Fibroblast of skin of scalp (primary cell): ENCODE measurements around the gene EDEM2.
A peak's percentile ranks its signal among the peaks of the same experiment; 100 is the strongest.
"Not testable (repeated sequence)": the region's sequence is repeated elsewhere in the genome, so short reads cannot be mapped to it uniquely, and the experiment has no call there.

Experiments
- DNase-seq: peaks from one replicate; pipeline ENCODE4 v3.0.0-alpha.2; 2013

Gene EDEM2

DNA sequence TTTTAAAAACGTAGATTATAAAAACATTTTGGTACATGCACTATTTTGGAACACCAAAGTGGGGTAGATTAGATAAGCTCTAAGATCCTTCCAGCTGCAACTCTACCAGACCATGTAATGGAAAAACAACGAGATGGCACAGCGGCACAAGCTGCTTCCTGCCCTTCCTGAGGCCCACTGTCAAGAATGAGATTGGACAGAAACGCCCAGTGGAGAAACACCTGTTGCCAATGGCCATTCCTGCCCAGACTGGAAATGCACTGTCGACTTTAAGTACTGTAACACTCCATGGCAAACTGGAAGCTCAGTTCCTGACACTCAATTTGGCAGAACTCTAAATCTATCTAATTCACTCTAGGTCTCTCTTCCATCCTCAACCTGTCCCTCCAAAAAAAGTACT lies 21.4 kb downstream of the EDEM2 start:
- DNase-seq: no peak

DNA sequence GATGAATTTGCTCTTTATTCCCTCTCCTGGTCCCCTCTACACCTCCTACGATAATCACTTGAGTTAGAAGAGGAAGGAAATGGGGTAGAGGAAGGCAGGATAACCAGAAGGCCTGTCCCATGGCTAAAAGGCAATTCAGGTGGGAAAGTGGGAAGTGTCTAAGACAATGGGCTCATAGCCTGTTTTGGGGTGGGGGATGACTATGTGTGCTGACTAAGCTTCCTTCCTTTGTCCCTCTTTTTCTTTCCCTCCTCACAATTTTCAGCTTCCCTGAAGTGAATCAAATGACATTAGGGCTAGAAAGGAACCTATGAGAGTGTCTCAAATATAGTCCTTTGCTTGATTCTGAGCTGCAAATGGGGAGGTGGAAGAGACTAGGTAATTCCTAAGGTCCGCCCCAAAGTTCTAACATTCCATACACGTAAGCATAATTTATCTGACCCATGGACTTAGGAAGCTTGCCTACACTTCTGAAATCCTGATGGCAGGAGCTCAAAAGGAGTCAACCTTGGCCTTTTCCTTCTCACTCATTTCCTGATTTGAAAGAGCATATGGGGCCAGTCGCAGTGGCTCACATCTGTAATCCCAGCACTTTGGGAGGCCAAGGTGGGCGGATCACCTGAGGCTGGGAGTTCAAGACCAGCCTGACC lies 24.3 kb downstream of the EDEM2 start:
- DNase-seq: no peak

DNA sequence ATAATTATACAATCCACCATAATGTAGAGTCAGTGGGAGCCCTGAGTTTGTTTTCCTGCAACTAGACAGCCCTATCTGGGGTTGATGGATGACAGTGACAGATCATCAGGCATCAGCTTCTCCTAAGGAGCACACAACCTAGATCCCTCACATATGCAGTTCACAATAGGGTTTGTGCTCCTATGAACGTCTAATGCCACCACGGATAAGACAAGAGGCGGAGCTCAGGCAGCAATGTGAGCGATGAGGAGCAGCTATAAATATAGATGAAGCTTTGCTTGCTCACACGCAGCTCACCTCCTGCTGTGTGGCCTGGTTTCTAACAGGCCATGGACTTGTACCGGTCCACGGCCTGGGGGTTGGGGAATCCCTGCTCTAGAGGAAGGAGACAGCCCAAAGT lies 25.9 kb downstream of the EDEM2 start:
- no peak for DNase-seq

DNA sequence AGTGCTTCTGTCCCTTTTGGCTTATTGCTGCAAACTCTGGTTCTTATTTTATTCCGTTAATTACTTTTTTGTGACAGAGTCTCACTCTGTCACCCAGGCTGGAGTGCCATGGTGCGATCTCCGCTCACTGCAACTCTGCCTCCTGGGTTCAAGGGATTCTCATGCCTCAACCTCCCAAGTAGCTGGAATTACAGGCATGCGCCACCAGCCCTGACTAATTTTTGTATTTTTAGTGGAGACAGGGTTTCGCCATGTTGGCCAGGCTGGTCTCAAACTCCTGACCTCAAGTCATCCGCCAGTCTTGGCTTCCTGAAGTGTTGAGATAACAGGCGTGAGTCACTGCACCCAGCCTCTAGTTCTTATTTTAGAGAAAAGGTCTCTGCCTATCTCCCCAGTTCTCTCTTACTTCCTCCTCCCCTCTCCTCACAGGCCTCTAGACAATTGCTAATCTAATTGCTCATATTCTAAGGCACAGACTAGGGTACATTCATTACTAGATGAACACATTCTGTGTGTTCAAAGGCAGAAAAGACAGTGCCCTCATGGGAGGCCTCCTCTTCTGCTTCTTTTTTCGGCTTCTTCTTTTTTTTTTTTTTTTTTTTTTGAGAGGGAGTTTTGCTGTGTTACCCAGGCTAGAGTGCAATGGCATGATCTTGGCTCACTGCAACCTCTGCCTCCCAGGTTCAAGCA lies 27.0 kb downstream of the EDEM2 start:
- peak; percentile 43 for DNase-seq

DNA sequence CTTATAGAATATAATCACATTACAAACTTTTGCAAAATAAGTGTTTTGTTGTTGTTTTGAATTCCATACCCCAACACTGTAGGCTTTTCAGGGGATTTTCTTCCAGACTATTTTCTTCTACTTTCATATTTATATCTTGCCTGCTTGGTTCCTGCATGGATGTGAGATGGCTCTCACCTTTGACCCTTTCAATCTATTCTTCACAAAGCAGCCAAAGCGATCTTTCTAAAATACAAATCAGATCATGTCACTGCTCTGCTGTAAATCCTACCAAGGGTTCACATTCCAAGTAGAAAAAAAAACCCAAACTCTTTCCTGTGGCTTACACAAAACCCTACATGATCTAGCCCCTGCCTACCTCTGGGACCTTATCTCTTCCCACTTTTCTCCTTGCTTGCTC lies 29.5 kb downstream of the EDEM2 start:
- no peak for DNase-seq

DNA sequence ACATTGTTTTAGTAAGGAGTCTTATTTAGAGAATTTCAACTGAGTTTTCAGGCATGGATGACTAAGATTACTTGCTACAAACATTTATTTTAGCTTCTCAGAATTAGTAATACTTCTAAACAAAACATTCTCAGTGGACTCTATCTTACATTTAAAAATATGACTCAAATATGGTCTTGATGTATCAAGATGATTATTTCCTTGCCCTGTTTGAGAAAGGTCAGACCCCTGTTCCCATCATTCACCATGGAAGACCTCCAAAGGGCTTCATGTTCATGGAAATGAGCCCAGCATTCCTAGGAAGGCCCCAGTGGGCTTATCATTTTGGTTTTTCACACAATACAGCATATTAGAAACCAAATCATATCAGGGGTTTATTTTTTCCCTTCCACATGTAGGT lies 29.9 kb downstream of the EDEM2 start:
- DNase-seq: no peak

DNA sequence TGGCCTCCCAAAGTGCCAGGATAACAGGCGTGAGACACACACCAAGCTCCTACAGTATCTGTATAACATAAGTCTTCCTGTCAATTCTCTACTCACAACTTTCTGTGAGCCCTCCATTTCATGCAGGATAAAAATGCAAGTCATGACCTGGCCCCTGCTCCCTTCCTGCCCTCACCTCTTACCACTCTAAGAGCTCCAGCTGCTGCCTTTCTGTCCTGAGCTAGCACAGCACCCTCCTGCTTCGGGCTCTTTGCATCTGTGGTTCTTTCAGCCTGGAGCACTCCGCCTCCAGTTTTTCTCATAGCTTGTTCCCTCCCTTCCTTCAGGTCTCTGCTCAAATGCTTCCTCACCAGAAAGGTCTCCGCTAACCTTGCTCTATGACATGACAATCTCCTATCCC lies 30.9 kb downstream of the EDEM2 start:
- DNase-seq: no peak

DNA sequence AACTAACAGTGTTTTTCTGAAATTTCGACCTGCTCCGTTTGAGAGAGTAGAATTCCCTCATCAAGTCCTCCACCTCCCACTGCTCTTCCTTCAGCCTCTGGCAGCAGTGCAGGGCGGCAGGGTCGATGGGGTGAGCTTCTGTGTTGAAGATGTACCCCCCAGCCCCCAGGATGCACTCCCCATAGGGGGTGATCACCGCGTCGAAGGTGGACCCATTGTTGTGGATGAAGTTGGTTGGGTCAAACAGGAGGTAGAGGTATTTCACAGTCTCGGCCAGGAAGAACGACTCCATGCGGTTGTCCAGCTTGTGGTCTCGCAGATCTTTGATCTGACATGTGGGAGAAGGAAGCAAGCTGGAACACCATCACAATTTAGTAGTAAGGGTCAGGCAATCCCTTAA lies 31.5 kb downstream of the EDEM2 start:
- no peak for DNase-seq

DNA sequence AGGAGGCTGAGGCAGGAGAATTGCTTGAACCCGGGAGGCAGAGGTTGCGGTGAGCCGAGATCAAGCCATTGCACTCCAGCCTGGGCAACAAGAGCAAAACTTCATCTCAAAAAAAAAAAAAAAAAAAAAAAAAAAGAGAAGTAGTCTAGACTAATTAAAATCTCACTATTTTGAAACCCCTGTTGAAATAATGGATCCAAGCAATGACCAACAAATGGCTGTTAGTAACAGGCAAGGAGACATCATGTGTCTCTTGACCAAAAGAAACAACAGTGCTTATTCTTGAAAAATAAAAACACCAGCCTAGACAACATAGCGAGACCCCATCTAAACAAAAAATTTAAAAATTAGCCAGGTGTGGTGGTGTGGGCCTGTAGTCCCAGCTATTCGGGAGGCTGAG lies 34.9 kb downstream of the EDEM2 start:
- not testable (repeated sequence) for DNase-seq

DNA sequence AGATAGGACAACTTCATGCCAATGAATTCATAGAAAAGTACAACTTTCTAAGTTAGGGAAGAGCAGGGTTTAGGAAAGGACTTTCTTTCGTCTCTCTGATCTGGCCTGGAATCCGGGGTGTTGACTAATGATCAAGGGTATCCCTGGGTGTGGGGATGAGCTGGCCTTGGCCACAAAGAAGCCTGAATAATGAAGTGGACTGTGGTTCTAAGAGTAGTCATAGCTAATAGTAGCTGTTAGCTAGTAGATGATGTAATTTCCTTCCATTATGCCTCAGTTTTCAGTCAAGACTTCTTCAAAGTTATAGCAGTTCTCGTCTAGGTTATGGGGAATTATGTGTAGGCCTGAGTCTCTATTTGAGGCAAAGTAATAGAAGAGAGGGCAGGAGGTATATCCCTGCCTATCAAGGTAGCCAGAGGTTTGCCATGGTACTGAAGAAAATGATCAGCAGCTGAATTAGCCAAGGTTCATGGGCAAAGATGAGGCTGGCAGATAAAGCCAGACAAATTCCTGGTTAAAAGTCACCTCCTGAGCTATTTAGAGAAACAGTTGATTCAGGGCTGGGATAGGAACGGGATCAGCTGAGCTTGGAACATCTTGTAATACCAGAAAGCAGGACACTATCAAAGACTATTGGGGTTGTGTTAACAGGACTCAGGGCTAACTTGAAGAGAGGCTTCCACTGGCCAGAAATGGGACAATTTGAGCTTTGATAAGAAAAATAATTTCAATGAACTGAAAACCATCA lies 35.8 kb downstream of the EDEM2 start:
- DNase-seq: peak; percentile 77

DNA sequence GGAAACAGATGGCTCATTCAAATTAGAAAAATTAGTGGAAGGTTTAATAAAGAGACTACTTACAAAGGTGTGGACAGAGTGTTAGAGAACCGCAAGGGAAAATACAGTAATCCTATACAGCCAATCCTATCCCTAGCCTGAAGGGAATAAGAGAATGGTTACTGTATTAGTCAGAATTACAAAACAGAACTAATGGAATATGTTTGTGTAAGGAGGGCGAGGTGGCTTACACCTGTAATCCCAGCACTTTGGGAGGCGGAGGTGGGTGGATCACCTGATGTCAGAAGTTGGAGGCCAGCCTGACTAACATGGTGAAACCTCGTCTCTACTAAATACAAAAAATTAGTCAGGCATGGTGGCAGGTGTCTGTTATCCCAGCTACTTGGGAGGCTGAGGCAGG lies 38.2 kb downstream of the EDEM2 start:
- no peak for DNase-seq

DNA sequence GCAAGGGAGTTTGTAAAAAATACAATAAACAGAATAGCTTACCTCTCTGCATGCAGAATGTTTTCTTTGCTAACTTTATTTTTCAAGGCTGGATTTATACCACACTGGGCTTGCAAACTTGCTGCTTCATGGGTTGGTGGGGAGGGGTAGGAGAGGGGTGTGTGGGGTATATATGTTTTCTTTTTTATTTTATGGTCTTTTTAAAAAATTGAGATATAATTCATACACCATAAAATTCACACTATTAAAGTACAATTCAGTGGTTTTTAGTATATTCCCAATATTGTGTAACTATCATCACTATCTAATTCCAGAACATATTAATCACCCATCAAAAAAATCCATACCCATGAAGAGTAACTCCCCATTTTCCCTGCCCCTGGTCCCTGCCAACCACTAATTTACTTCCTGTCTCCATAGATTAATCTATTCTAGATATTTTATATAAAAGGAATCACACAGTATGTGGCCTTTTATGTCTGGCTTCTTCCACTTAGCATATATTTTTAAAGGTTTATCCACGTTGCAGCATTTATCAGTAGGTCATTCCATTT lies 40.2 kb downstream of the EDEM2 start:
- DNase-seq: peak; percentile 27

DNA sequence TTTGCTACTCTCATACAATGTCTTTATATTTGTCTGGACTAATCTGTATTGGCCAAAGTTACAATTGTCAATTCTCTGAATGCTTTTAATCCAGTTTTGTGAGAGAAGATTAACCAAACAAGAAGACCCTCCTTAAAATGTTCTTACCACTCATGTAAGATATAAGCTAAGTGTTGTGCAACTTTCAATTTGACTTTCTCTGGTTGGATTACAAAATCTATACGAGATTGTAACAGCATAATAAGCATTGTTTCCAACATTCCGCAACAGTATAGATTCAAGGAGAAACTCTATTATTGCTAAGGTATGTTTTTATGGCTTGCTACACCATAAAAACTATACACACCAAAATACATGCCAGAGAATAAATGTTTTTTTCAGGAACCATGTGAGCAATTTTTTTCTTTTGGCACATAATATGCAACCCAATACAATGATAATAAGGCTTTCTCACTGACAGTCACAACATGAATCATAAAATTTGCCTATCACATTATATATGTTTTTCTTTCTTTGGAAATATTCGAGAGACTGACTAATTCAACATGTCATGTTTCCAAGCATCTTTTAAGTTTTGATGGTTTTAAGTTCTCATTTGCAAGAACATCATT lies 42.3 kb downstream of the EDEM2 start:
- DNase-seq: peak; percentile 20

DNA sequence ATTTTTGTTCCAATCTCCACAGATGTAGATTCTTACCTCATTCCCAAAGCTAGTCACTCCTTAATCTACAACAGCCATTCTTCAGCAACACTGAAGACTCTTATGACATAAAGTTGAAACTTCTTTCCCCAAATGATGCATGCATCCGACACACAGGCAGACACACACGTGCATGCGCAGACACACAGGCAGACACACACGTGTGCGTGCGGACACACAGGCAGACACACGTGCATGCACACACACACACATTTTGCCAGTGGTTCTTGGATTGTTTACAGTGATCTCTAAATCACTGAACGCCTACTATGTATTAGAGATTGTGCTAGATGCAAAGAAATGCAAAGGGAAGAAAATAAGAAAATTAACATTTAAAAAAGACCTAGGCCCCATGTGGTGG lies 45.5 kb downstream of the EDEM2 start:
- DNase-seq: no peak

DNA sequence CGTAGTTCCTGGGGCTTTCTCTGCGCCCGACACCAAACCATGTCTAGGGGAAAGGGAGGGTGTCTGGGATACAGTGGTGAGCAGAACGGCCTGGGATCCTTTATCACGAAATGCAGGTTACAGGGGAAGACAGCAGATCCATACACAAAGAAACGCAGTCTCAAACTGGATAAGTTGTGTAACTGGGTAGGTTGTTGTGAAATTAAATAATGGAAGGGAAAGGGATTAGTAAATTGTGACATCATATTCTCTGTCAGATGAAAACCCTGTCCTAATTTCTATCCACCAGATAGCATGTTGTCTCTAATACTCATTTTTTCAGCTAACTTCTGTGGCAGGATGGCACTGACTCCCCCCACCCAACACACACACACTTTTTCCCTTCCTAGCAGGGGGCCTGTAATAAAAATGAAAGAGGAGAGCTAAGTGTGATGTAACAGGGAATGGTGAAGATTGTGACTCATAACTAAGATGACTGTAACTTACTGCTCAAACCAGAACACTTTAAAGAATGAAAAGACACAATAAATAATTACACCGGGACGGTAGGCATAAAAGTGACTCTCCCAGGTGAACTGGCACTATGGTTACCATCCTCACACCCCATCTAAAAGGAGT lies 53.8 kb downstream of the EDEM2 start:
- DNase-seq: peak; percentile 85

DNA sequence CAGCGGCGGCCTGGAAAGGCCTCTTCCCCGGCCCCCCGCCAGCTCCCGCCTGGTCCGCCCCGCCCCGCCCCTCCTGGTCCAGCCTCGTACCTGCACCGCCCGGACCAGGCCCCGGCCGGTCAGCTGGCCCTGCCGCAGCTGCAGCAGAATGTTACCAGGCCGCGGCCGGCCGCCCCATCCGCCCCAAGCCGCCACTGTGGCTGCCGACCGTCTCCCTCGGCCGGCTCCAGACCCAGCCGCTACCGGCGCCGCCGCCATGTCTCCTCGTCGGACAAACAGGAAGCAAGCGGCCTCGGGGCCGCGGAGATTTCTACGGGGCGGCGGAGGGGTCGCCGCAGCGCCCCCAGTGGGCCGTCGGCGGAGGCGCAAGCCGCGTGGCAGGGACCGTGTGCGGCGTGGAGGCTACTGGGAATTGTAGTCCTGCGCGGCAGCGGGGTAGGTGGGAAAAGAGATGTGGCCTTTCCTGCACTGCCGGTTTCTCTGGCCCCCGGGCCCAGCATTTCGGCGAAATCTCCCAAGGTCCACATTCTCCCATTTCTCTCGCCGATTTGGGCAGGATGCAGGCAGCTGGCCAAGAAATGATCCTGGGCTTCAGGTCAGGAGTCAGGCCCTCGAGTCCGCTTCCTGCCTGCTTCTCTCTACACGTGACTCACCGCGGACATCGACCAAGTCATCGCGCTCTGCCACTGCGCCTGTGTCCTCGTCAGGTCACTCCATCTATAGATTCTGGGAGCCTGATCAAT lies 54.4 kb downstream of the EDEM2 start, which contains the start of gene TRPC4AP:
TSS of gene TRPC4AP (minus strand) at position 284 of the 743 bp plus-strand sequence. CDS start at position 258, 26 bp downstream.
- peak; percentile 91 for DNase-seq

DNA sequence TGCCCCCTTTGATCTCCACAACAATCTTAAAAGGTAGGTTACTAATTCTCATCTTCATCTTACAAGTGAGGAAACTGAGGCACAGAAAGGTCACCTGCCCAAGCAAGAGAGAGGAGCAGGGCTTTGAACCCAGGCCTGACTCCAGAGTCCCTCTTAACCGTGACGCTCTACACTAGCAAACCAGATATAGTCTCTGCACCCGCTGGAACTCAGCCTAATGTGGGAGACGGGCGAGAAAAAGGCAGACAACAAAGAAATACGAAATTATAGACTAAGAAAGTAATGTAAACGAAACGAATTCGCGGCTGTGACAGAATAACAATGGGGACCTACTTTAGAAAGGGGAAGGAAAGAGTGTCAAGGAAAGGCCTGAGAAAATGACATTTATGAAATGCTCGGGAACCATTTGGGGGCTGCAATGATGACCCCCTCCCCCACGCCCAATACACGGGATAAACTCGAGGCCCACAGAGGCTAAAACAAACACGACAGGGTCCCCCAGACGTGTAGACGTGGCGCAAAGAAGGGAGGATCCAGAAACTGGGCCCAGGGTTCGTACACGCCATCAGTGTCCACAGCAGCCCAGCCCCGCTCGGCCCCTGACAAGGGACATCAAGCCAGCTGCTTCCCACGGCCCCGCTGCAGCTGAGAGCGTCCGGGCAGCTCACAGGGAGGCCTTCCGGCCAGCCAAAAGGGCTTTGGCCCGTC lies 55.2 kb downstream of the EDEM2 start:
- DNase-seq: peak; percentile 13

DNA sequence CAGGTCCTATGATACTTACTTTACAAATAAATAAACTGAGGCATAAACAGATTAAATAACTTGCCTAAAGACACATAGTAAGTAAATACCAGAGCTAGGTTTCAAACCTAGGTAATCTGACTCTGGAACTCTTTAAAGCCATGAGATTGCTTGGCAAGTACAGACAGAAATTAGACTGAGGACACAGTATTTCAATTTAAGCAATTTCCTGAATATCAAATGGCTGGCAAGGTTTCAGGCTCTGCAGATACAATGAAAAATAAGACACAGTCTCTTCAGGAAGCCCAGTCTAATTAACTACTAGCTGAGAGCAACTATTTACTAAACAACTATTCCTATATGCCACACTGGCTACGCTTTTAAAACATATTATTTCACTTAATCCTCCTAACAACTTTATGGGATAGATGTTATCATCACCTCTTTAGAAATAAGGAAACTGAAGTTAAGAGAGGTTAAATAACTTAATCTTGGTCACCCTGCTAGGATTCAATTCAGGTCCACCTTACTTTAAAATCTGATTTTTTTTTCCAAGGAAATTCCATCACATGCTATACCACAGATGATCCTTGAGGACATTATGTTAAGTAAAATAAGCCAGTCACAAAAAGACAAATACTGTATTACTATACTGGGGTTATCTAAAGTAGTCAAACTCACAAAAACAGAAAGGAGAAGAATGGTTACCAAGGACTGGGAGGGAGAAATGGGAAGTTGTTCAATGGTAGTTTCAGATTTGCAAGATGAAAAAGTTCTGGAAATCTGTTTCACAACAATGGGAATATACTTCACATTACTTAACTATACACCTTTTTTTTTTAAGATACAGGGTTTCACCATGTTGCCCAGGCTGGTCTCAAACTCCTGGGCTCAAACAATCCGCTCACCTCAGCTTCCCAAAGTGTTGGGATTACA lies 58.6 kb downstream of the EDEM2 start:
- no peak for DNase-seq

DNA sequence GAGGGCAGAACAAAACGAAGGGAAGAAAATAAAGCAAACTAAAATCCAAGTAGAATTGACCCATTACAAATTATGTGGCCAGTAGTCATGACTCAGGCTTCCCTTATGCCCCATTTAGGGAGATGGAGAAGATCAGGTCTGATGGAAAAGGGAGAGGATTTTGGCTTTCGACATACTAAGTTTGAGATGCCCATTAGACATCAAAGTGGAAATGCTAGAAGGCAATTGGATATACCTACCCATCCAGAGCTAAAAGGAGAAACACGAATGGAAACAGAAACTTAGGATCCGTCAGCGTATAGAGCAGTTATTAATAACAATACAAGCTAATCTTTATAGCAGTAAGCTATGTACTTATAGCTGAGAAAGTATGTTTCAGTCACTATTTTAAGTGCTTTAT lies 59.3 kb downstream of the EDEM2 start:
- no peak for DNase-seq

DNA sequence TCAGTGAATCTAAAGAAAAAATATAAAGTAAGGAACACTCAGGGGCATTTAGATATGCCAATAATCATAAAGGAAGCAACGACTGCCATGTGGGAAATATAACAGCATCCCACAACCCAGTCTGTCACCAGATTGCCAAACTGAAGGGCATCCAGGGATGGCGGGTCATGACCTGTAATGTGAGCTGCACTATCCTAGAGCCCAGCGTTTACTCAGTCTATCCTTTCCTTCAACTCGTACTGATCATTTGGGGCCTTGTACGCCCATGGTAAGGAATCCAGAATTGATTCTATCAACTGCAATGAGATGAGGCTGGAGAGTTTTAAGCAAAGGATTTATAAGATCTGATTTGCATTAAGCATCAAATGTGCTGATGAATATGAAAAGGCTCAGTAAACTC lies 59.8 kb downstream of the EDEM2 start:
- DNase-seq: no peak
